Upper lobe of left lung (tissue), 6 donors: ENCODE measurements around the gene TSLP. TPM values are rescaled to one million over a fixed set of nuclear protein-coding genes. Genes with fewer than 3 reads are reported as not detected.

Source experiments
- ATAC-seq, 2 donors: fragments of 200-7000 bp; cut with Tn5 transposase; one replicate each; pipeline ENCODE4 v1.9.1; 2022; ENCODE audit warnings: mild to moderate bottlenecking in 2 of 2, moderate library complexity in 2 of 2; ENCODE audit not compliant: low FRiP score in 2 of 2
- DNase-seq, 2 donors: peaks; one replicate each; pipeline ENCODE4 v3.0.0-alpha.2; 2019 to 2020
- H3K27ac ChIP-seq, 4 donors: fragments of 200-600 bp; sonication (generic); one replicate each; pipeline ENCODE4 v1.5.1; 2016 to 2019
- H3K27me3 ChIP-seq, 4 donors: fragments of 200-600 bp; sonication (generic); one replicate each; pipeline ENCODE4 v1.5.1; 2017 to 2019
- H3K36me3 ChIP-seq, 4 donors: fragments of 200-600 bp; sonication (generic); one replicate each; pipeline ENCODE4 v1.5.1; 2016 to 2019
- H3K4me1 ChIP-seq, 4 donors: fragments of 200-600 bp; sonication (generic); one replicate each; pipeline ENCODE4 v1.5.1; 2018 to 2019
- H3K4me3 ChIP-seq, 4 donors: fragments of 200-600 bp; sonication (generic); one replicate each; pipeline ENCODE4 v1.5.1; 2017 to 2019; ENCODE audit warnings: mild to moderate bottlenecking in 2 of 4, moderate library complexity in 1 of 4
- H3K9me3 ChIP-seq, 4 donors: fragments of 200-600 bp; sonication (generic); one replicate each; pipeline ENCODE4 v1.5.1; 2018 to 2019
- CTCF ChIP-seq, 6 experiments: fragments of 450-650 bp in 4 of 6; fragments of 200-600 bp in 2 of 6; sonication (generic) in 2 of 6; IDR thresholded peaks; one replicate each; pipeline ENCODE4 v1.5.1; 2016 to 2019; ENCODE audit warnings: antibody characterized with exemption in 6 of 6
- EP300 ChIP-seq, 4 donors: sonication (generic); formaldehyde crosslinking; IDR thresholded peaks; one replicate each; pipeline ENCODE4 v1.5.1; 2017; ENCODE audit warnings: antibody characterized with exemption in 4 of 4, control low read depth in 2 of 4
- POLR2A ChIP-seq, 4 donors: fragments of 450-650 bp; IDR thresholded peaks; one replicate each; pipeline ENCODE4 v1.5.1; 2016 to 2017; ENCODE audit warnings: antibody characterized with exemption in 4 of 4, mild to moderate bottlenecking in 2 of 4
- POLR2AphosphoS5 ChIP-seq, 2 donors: sonication (generic); formaldehyde crosslinking; IDR thresholded peaks; one replicate each; pipeline ENCODE4 v1.5.1; 2017; ENCODE audit warnings: antibody characterized with exemption in 2 of 2
- WGBS, 2 donors: methylation state at CpG; one replicate each; pipeline ENCODE4 v1.1.5; 2017 to 2018; 5-methylcytosine and 5-hydroxymethylcytosine counted together
- total RNA-seq, 6 donors: library from RNA; depleted of rRNA in 4 of 6; stranded (reverse); fragments of >200 nt in 4 of 6; gene quantifications; one replicate each; pipeline versions ENCODE4 v1.1.0 to v1.2.1, GENCODE V29; 2016 to 2021
- donor health status: DM: no; HTN: no; CAD: no; lungs with moderate emphysema.
- donor health status: DM: no; HTN: yes; CAD: no; lungs with severe emphysema.

Gene TSLP
- total RNA-seq, 6 donors from 2014 or later = 0.20 to 1.2 (median 0.38) TPM; not detected in 2

DNA sequence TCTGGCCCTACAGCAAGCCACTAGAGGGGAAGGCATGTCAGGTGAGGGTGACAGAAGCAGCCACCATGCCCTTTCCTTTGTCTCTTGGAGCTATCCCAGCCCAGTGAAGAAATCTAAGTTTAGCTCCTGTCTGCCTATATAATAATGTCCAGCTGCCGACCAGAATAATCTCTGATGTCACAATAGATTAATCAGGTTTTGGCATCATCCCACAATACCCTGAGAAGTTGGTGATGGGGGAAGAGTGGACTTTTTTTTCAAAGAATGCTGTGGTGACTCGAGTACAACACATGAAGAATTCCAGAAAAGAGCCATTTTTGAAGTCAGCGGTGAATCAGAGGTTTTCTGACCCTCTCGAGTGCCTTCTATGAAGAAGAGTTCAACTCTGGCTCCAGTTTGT lies 1.7 kb upstream of the TSLP start:
- no peaks in the 10 kb centered on the region for H3K36me3 ChIP-seq
- 44 to 52% methylated on average over 4 of the region's 4 CpGs for WGBS, 2 donors
- peaks cover 0 to 3% (median 0%) of the 10 kb centered on the region in 4 donors for H3K27me3 ChIP-seq
- peak overlapping the region in 1 of 4 donors; percentile 1 for H3K4me3 ChIP-seq
- no peaks in the 10 kb centered on the region for H3K9me3 ChIP-seq
- peaks cover 7 to 27% (median 18%) of the 10 kb centered on the region in 4 donors for H3K4me1 ChIP-seq
- H3K27ac ChIP-seq = no peak overlapping the region
- DNase-seq = no peak
- ATAC-seq = no peak
- TF ChIP-seq CTCF (IDR thresholded peaks at IDR 0.05) (no peak), EP300 (IDR thresholded peaks at IDR 0.05) (no peak), POLR2A (IDR thresholded peaks at IDR 0.05) (no peak), POLR2AphosphoS5 (IDR thresholded peaks at IDR 0.05) (no peak)

DNA sequence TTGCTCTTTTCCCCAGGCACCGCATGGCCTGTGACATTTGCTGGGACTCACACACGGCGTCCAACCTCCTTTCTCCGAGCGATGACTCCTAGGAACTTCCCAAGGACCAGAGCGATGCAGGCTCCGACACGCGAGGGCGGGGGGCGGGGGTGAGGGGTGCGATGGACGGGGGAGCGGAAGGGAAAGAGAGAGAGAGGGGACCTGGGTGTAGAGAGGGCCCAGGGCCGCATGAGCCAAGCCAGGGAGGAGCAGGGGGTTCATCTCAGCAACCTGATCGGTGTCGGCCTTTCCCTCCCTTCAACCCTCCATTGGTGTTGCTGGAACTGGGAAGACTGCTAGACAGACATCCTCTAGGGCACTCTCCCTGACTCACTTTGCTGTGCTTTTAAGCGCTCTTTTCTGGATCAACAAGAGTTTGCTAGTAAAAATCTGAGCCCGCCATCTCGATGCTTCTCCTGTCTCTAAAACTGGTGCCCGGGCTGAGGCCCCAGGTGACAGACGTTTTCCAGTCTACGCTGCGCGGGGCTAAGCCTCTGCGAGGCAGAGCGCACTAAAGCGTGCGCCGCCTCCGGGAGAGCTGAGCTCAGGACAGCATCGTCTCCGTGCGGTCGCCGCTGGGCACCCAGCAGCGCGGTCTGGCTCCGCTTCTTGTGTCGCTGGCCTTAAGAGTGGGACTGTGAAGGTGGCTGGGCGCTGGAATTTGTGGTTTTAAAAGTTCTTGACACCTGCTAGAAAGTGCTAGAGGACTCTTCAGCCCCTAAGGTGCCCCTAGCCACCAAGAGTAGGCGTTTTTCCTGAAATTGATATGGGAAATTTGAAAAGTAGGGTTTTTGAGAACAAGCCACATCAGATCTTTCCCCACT lies 1.0 kb upstream of the TSLP start:
- Histone ChIP-seq H3K4me3 (peak overlapping the region in 1 of 4 donors; percentile 1), H3K27ac (no peak overlapping the region), H3K36me3 (no peaks in the 10 kb centered on the region), H3K27me3 (peaks cover 0 to 3% (median 0%) of the 10 kb centered on the region in 4 donors), H3K4me1 (peaks cover 13 to 27% (median 22%) of the 10 kb centered on the region in 4 donors), H3K9me3 (no peaks in the 10 kb centered on the region)
- DNase-seq = peak; percentile 25 to 85
- no peak for TF ChIP-seq CTCF (IDR thresholded peaks at IDR 0.05)
- 32 to 53% methylated on average over 37 to 42 of the region's 42 CpGs for WGBS, 2 donors
- ATAC-seq = peak; percentile 44 to 49

DNA sequence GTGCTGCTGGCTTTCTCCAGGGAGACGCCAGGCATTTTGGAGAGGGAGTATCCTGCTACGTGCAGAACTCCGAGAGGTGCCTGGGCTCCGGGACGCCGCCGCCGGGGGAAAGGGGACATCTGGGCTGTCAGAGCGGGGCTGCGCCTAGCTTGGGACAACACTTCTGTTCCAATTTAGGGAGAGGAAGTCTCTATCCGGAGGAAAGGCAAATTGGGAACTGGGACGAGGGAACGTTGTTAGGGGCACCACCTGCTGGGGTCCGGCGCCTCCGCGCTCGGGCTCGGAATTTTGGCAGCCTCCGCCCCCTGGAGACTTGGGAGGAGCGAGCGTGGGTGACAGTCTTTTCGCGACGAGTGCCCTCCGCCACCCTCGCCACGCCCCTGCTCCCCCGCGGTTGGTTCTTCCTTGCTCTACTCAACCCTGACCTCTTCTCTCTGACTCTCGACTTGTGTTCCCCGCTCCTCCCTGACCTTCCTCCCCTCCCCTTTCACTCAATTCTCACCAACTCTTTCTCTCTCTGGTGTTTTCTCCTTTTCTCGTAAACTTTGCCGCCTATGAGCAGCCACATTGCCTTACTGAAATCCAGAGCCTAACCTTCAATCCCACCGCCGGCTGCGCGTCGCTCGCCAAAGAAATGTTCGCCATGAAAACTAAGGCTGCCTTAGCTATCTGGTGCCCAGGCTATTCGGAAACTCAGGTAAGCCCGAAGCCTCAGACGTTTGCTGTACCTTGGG lies 1.6 kb downstream of the TSLP start:
- H3K36me3 ChIP-seq = no peaks in the 10 kb centered on the region
- H3K4me1 ChIP-seq = peaks cover 13 to 27% (median 25%) of the 10 kb centered on the region in 4 donors
- peak; percentile 69 to 90 for ATAC-seq
- H3K27me3 ChIP-seq = peaks cover 0 to 3% (median 0%) of the 10 kb centered on the region in 4 donors
- H3K27ac ChIP-seq = peak overlapping the region in 1 of 4 donors; percentile 55
- peak; percentile 46 to 90 for DNase-seq
- H3K4me3 ChIP-seq = peak overlapping the region; percentile 22 to 64 (median 50)
- TF ChIP-seq POLR2A (IDR thresholded peaks at IDR 0.05) = no peak
- no peak for TF ChIP-seq EP300 (IDR thresholded peaks at IDR 0.05)
- no peak for TF ChIP-seq CTCF (IDR thresholded peaks at IDR 0.05)
- no peak for TF ChIP-seq POLR2AphosphoS5 (IDR thresholded peaks at IDR 0.05)
- no peaks in the 10 kb centered on the region for H3K9me3 ChIP-seq
- 0 to 2% methylated on average over 33 to 44 of the region's 44 CpGs for WGBS, 2 donors

- ATAC-seq = no peak
- WGBS, 2 donors = 75 to 78% methylated on average over 2 of the region's 2 CpGs
Measured at GRCh38 chr5:111074244-111074643, 2.7 kb downstream of the TSLP start.

More at GRCh38 chr5:111074244-111074643, 2.7 kb downstream of the TSLP start:
- DNase-seq = no peak
- Histone ChIP-seq H3K27ac (no peak overlapping the region), H3K4me1 (peaks cover 13 to 27% (median 25%) of the 10 kb centered on the region in 4 donors), H3K9me3 (no peaks in the 10 kb centered on the region), H3K4me3 (peak overlapping the region in 2 of 4 donors; percentile 57 to 64), H3K27me3 (peaks cover 0 to 3% (median 0%) of the 10 kb centered on the region in 4 donors), H3K36me3 (no peaks in the 10 kb centered on the region)
- TF ChIP-seq POLR2AphosphoS5 (IDR thresholded peaks at IDR 0.05) = no peak
- TF ChIP-seq CTCF (IDR thresholded peaks at IDR 0.05) = no peak
- TF ChIP-seq POLR2A (IDR thresholded peaks at IDR 0.05) = no peak
- TF ChIP-seq EP300 (IDR thresholded peaks at IDR 0.05) = no peak
